Pons (tissue), 1 donor: Measurements from ENCODE around the gene LBHD1.
A peak's percentile ranks its signal among the peaks of the same experiment; 100 is the strongest.
"Not testable (repeated sequence)": the region's sequence is repeated elsewhere in the genome, so short reads cannot be mapped to it uniquely, and the experiment has no call there.

Source experiments
- DNase-seq: peaks from one replicate; pipeline ENCODE4 v3.0.0-alpha.2; 2016; ENCODE audit warnings: low spot score

Gene LBHD1

DNA sequence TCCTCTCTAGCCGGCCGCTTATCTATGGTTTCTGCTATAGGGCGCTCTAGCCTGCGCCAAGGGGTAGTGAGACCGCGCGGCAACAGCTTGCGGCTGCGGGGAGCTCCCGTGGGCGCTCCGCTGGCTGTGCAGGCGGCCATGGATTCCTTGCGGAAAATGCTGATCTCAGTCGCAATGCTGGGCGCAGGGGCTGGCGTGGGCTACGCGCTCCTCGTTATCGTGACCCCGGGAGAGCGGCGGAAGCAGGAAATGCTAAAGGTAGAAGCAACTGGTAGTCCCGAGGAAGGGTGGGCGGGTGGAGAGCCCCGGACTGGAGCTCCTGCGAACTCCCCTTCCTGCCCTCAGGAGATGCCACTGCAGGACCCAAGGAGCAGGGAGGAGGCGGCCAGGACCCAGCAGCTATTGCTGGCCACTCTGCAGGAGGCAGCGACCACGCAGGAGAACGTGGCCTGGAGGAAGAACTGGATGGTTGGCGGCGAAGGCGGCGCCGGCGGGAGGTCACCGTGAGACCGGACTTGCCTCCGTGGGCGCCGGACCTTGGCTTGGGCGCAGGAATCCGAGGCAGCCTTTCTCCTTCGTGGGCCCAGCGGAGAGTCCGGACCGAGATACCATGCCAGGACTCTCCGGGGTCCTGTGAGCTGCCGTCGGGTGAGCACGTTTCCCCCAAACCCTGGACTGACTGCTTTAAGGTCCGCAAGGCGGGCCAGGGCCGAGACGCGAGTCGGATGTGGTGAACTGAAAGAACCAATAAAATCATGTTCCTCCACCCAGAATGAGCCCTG is at the start of gene LBHD1, which contains the start of gene UQCC3:
Gene LBHD1 (minus strand): TSS at position 660 of the 782 bp plus-strand sequence. CDS start 2,236 bp downstream, outside the sequence.
Gene UQCC3 (plus strand): TSS at position 66 of the 782 bp plus-strand sequence. CDS start 73 bp downstream, at position 139.
- peak; percentile 87 for DNase-seq

DNA sequence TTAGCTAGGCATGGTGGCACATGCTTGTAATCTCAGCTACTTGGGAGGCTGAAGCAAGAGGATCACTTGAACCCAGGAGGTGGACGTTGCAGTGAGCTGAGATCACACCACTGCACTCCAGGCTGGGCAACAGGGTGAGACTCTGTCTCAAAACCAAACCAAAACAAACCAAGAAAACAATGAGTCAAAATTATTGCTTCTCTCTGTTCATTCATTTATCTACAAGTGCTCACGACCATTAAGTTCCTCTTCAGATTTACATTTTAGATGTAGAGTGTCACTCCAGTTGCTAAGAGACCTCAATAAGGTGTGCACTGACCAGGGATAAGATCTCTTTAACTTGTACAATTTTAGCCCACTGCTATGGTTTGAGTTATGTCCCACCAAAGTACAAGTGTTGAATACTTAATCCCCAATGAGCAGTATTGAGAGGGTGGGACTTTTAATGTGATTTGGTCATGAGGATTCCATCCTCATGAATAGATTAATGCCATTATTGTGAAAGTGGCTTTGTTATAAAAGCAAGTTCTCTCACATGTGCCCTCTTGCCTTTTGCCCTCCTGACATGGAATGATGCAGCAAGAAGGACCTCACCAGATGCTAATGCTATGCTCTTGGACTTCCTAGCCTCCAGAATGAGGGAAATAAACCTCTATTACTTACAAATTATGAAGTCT is 47.4 kb upstream of the LBHD1 start:
- DNase-seq, result no peak

DNA sequence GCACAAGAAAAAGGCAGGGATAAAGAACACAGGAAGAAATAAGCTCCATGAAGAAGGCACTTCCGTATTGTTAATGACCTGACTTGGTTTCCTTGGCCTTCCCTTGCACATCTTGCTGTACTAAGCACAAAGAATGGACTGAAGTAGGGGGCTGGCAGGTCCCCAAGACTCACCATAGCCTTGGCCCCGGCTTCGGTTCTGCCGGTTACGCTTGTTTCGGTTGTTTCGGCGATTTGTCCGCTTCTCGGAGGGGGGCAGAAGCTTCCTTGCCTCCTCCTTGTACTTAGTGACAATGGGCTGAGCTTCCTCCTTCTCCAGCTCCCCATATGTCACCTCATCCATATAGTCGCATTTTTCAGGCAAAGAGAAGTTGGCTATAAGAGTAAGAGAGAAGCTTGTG is 44.7 kb upstream of the LBHD1 start:
- no peak for DNase-seq

DNA sequence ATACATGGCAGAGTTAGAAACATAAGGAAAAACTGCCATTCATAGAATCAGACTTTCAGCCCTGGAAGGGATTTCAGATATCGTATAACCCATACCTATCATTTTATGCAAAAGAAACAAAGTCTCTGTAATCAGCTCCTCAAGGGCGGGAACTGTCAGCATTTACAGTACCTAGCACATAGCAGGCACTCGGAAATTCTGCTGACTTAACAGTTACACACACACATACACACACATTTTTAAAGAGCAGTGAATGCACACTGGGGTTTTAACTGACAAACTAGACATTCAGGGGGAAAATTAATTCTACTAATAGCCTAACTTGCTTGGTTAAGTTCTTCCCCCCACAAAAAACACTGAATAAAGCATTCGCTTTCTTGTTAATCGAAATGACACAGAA is 44.1 kb upstream of the LBHD1 start:
- no peak for DNase-seq

DNA sequence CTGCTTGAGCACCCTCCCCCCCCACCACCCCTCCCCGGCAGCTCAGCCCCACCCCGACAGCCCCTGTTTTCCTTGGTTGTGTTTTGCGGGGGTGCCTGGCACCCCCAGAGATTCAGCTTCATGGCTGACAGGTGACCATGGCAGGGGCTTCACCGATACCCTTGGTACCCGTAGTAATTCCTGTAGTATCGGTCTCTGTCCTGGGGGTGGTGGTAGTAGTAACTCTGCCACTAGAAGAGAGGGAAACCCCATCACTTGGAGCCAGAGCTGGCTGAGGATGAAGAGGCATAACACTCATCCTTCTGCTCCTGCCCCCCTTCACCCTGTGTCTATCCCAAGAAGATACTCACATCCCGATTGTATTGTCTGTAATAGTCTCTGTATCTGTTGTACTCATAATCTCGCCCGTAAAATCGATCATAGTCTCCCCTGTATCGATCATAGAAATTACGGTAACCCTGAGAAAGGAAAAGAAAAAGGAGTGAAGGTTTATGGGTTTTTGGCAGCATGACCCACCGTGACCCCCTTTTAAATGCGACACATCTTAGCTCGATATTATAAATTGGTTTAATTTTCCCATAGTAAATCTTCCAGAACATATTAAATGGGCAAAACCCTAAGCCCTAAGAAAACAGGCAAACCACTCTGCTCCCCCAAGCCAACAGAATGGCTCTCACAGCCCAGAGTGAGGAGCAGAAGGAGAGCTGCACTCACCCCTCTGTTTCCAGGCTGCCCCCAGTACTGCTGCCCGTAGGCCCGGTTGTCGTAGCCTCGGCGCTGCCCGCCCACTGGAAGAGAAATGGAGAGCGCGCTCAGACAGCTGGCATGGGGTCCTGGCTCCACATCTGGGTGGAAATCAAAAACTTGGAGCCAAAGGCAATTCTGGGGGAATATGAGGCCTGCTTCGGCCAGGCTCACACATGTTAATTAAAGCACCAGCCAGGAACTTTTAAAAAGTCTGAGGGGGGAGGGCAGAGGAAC is 43.4 kb upstream of the LBHD1 start:
- DNase-seq, result no peak

DNA sequence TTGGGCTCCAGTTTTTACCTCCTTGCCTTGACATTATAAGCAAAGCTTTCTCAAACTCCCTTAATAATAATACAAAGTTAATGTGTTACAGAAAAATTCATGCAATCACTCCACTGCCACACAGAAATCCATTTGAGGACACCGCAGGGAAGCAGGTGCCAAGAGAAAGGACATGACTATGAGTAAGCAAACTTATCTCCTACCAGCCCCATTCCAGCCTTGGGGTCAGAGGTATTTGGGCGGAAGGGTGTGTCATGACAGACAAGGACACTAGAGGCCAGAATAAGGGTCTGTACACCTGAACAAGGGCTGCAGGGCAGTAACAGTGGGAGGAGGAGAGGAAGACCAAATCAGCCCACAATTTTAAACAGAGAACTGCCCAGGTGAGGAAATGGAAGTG is 41.3 kb upstream of the LBHD1 start:
- no peak for DNase-seq

DNA sequence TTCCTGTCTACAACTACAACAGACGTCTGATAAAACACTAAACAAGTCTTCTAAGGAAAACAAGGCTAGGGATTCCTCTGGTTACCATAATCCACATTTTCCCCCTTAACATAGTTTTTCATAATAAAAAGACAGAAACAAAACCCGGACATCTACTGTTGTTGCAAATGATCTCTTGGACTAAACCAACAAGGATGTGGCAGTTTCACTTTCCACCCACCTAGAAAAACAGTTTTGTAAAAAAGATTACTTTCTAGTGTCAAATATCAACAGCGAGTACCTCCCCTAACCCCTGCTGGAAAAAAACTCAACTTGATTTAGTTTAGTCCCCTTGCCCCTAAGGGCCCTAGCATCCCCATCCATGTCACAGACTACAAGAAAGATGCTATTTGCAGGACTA is 40.8 kb upstream of the LBHD1 start:
- DNase-seq, result no peak

DNA sequence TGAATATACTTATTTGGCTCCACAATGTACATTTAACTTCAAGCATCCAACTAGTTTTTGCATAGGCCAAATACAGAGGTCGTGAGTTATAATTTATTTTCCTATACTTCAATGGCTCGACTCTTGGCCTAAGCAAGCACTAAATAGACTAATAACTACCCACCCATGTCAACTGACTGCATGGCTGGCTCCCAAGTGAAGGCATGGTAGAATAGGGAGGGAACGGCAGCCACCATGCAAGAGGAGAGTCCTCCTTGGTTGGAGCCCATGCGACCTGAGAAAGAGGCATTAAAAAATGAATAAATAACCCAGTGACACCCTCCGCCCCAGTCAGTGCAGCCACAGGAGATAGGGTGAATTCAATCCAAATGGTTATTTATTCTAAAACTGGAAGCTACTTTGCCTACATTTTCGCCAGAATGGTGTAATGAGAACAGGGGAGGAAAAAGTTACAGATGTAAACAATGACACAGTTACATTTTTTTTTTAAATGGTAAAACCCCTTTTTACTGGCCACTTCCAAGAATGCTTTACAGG is 40.3 kb upstream of the LBHD1 start:
- no peak for DNase-seq

DNA sequence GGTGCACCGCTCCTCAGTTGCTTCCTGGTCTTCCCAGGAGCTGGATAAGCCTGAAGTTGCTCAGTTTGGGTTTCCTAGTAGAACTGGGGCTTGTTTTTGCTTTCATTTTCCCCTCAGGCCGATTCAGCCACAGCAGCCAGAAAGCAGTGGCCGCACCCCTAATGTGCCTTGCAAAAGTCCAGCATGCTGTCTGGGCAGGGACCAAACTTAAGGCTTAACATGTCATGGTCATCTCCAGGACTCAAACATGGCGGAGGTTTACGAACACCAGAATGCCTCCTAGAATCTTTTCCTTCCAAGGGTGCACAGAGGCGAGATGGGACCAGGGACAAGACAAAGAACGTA is 37.9 kb upstream of the LBHD1 start:
- no peak for DNase-seq

DNA sequence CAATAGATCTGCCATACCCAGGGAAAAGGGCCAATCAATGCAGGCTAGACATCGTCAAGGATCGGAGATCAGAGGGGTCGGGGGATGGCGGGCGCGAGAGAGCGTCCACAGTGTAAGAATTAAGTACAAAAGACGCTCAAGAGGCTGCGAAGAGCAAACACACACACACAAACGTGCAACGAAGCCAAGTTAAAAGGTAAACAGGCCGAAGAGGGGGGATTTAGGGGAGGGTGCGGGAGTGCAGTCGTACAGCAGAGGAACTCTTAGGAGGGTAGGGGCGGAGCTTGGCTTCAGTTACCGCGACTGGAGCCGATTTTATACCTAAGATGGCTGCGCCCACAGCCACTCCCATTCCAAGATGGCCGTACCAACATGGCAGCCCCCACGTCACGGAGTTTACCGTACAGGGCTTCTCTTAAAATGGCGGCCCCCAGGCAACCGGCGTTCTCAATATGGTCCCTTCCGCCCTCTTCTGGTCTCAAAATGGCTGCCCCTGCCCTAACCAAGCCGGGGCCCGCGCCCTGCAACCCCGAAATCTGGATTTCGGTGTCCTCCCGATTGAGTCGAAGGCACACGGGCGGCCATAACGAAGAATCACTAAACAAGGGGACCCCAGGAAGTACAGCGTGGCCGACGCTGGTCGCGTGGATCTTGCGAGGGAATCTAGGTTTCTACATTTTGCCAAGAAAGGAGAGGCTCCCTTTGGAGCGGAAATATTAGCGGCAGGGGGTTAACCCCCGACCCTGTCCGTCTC is 37.4 kb upstream of the LBHD1 start:
- DNase-seq, result peak; percentile 98

DNA sequence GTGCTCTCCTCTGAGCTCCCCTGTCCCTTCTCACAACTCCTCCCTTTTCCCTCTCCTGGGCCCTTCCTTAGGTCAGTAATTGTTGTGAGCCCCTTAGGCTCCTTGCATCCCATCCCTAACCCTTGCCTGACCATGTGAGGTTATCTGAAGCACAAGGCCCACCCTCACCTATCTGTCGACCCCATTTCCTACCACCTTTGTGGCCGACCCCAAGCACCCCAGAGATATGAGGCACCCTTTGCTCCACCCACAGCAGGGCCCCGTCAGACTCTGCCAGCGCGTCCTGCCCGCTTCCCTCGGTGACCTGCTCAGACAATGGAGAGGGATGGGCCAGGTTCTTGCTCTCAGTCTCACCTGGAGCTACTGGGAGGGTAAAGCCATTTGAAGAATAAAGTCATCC is 36.7 kb upstream of the LBHD1 start:
- no peak for DNase-seq

DNA sequence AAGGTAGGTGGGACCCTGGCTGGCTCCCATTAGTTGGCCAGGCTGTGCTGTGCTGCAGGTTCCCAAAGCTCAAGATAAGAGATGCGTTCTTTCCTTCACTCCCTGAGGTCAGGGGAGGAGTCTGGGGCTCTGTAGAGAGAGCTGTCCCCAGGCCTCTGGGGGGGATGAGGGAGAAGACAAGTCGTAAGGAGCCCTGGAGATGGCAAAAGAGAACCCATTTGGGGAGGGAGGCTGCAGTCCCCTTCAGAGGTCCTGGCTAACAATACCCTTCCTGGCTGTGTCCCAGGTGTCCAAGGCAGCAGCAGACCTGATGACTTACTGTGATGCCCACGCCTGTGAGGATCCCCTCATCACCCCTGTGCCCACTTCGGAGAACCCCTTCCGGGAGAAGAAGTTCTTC is 36.3 kb upstream of the LBHD1 start:
- DNase-seq, result no peak

DNA sequence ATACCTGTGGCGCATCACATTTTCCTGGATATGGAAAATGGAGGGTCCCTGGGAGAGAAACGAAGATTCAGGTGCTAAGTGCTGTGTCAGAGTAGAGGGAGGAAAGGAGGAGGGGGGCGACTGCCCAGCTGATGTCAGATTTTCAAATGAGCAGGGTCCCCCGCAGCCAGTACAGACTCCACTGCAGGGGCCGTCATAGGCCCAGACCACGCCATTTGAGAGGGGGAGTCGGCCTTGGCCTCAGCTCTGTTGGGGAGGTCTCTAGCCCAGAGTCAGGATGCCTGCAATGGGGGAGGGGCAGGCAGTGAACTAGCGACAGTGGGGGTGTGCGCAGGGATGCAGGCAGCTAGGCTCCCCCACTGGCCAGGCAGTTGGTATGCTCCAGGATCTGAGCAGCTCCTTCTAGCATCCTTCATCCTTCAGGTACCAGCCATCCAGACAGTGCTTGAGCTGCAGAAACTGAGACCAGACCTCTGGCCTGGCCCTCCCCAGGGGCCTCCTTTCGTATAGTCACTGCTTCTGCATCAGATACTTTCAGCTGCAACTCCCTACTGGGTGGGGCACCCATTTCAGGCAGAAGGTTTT is 35.3 kb upstream of the LBHD1 start, which contains the start of the genes BSCL2 and GNG3:
Gene BSCL2 (minus strand): TSS at position 148 of the 585 bp plus-strand sequence. CDS start 229 bp downstream, outside the sequence.
Gene GNG3 (plus strand): TSS at position 400 of the 585 bp plus-strand sequence. CDS start 620 bp downstream, outside the sequence.
- DNase-seq, result peak; percentile 62

DNA sequence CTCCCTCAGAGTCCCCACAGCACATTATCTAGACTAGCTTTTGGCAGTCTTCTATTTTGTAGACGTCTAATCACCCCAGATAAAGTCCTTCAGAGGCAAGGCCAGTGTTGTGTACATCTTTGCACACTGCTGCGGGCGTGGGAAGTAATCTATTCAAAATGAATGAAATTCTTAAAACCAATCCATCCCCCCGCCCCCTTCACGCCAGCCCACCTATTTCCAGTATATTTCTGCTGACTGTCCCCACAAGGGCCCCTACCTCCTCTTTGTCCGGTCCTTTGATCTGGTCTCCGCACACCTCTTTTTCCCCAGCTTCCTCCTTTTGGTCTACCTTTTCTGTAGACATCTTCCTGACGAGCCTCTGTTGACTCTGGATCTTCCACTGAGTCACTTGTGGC is 34.8 kb upstream of the LBHD1 start:
- DNase-seq, result no peak

DNA sequence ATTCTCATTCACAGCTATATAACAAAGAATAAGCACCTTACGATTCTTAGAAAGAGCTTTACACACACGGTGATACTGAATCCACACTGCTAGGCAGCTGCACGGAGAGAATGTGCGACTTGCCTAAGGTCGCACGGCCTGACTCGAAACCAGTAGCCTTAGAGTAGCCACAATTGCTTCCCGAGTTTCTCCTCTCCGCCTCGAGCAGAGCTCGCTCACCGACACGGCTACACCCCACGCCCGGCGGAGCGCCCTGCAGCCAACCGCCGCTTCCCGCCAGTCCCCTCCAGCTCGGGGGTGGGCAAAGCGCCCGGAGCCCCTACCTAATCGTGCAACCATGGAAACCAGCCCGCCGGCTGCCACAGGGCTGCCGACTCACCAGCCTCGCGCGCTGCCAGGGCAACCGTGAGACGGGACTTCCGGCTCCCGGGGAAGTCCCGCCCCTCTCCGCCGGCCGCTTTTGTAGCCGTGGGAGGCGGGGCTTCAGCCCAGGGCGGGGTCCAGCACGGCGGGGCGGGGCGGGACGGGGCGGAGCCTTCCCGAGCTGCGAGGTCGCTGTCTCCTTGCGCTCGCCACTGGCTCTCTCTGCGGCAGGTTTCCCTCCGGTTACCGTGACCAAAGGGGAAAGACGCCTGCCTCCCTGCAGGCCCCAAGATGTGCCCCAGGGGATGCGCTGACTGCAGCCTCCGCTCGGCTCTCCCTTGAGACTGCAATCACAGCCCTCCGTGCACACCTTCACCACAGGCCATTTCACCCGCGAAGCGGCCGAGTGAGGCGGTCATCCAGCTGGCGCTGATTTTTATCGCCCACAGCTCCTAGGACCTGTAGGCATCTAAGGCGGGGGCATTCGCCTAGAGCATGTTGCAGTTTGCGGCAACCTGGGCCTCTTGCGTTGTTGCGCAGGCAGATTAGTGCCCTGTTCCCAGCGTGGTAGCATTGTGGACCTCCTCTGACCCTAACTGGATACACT is 34.1 kb upstream of the LBHD1 start:
- peak; percentile 90 for DNase-seq

DNA sequence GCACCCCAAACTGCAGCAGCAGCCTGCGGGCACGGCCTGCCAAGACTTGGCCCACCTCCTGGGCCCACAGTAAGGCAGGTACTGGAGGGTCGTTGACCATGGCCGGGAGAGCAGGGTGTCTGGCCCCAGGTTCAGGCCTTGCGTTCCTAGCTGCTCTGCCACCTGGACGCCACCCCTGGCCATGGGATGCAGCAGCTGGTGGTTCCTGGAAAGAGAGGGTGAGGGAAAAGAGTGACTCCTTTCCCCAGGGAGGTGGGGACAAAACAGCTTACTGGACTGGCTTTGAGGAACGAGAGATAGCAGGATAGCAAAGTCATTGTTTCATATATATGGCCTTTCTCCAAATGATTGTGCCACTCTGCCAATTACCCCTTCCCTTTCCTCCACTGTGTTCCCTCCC is 33.3 kb upstream of the LBHD1 start:
- no peak for DNase-seq

DNA sequence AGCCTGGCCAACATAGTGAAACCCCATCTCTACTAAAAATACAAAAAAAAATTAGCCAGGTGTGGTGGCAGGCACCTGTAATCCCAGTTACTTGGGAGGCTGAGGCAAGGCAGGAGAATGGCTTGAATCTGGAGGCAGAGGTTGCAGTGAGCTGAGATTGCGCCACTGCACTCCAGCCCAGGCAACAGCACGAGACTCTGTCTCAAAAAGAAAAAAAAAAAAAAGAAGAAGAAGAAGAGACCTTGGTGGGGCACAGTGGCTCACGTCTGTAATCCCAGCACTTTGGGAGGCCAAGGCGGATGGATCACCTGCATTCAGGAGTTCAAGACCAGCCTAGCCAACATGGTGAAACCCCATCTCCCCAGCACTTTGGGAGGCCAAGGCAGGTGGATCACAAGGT is 31.9 kb upstream of the LBHD1 start:
- not testable (repeated sequence) for DNase-seq

DNA sequence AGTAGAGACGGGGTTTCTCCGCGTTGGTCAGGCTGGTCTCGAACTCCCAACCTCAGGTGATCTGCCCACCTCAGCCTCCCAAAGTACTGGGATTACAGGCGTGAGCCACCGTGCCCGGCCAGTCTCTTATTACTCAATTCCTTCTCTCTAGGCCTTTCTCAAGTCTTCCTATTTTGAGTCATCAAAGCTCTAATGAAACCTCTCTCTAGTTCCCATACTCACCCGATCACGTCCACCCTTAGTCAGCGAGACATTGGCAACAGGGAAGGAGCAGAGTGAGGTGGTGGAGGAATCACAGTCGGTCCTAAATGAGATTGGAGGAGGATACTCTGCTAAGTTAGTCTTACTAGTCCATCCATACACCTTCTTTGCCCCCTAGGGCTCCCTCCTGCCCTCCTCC is 30.2 kb upstream of the LBHD1 start:
- DNase-seq, result no peak

DNA sequence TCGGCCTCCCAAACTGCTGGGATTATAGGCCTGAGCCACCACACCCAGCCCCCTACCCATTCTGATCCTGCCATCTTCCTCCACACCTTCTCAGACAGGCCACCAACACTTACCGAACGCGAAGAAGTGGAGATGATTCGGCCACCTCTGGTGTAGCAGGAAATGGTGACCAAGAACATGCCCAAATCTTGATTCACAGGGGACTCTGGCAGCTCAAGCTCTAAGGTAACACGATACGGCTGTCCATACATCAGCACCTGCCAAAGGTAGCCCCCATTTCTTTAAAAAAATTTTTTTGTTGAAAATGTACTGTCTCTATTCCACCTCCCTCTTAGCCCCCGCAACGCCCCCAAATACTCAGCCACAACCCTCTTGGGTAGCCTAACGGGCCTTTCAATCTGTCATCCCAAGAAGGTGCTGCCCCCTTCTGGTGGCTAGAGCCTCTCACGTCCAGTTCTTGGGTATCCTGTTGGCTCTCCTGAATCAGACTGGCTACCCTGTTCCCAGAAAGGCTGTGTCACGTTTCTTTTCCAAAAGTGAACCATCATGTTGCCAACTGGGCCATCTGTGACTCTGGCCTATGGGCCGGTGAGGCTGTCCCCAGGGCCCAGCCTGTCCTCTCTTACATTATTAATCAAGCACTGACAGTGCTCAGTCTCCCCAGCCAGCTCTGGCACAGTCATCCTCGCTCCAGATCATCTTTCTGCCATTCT is 22.5 kb upstream of the LBHD1 start:
- peak; percentile 91 for DNase-seq
